Tibial nerve (tissue), 4 donors: ENCODE data around the gene IL16. TPM values are rescaled to one million over a fixed set of nuclear protein-coding genes. Genes with fewer than 3 reads are reported as not detected.

Source experiments
- DNase-seq, 2 donors: peaks; one replicate each; pipeline ENCODE4 v3.0.0-alpha.2; 2019; ENCODE audit warnings: low spot score in 2 of 2
- H3K27ac ChIP-seq, 4 donors: fragments of 200-600 bp; sonication (generic) in 3 of 4; one replicate each; pipeline ENCODE4 v1.5.1; 2017 to 2019; ENCODE audit warnings: mild to moderate bottlenecking in 1 of 4
- H3K27me3 ChIP-seq, 2 donors: fragments of 200-600 bp; sonication (generic) in 1 of 2; one replicate each; pipeline versions ENCODE4 v1.5.1 to v1.6.0; 2017 to 2019
- H3K36me3 ChIP-seq, 3 donors: fragments of 200-600 bp; sonication (generic); one replicate each; pipeline ENCODE4 v1.5.1; 2018 to 2019
- H3K4me1 ChIP-seq, 4 donors: fragments of 200-600 bp; sonication (generic) in 3 of 4; one replicate each; pipeline ENCODE4 v1.5.1; 2017 to 2019
- H3K4me3 ChIP-seq, 4 donors: fragments of 200-600 bp; sonication (generic) in 3 of 4; one replicate each; pipeline ENCODE4 v1.5.1; 2017 to 2019; ENCODE audit warnings: mild to moderate bottlenecking in 1 of 4, moderate library complexity in 1 of 4
- H3K9me3 ChIP-seq, 4 donors: fragments of 200-600 bp; sonication (generic) in 3 of 4; one replicate each; pipeline ENCODE4 v1.5.1; 2017 to 2019
- CTCF ChIP-seq, 5 experiments: fragments of 200-600 bp in 3 of 5; fragments of 450-650 bp in 2 of 5; sonication (generic) in 3 of 5; IDR thresholded peaks; one replicate each; pipeline ENCODE4 v1.5.1; 2016 to 2019; ENCODE audit warnings: antibody characterized with exemption in 5 of 5, mild to moderate bottlenecking in 3 of 5, moderate library complexity in 2 of 5
- EP300 ChIP-seq, 2 donors: sonication (generic); formaldehyde crosslinking; IDR thresholded peaks; one replicate each; pipeline ENCODE4 v1.6.1; 2017; ENCODE audit warnings: antibody characterized with exemption in 2 of 2, mild to moderate bottlenecking in 1 of 2
- POLR2A ChIP-seq, 2 donors: fragments of 450-650 bp; IDR thresholded peaks; one replicate each; pipeline ENCODE4 v1.6.1; 2017; ENCODE audit warnings: antibody characterized with exemption in 2 of 2, mild to moderate bottlenecking in 2 of 2, moderate library complexity in 2 of 2
- WGBS, 2 donors: methylation state at CpG; one replicate each; pipeline ENCODE4 v1.1.5; 2018; 5-methylcytosine and 5-hydroxymethylcytosine counted together
- total RNA-seq, 4 donors: library from RNA; depleted of rRNA; stranded (reverse); fragments of >200 nt; gene quantifications; one replicate each; pipeline ENCODE4 v1.1.0, GENCODE V29; 2016

The IL16 gene
- total RNA-seq, 4 donors from 2014 or later = 69.3 to 80.2 (median 75.1) TPM

GRCh38 chr15:81239190-81239589, 42.5 kb downstream of the IL16 start:
- DNase-seq = no peak
- Histone ChIP-seq H3K4me3 (no peak overlapping the region), H3K27ac (peak overlapping the region in 2 of 4 donors; percentile 65), H3K9me3 (peaks cover 0 to 31% (median 9%) of the 10 kb centered on the region in 4 donors), H3K4me1 (peaks cover 0 to 13% (median 0%) of the 10 kb centered on the region in 4 donors), H3K36me3 (no peaks in the 10 kb centered on the region), H3K27me3 (no peaks in the 10 kb centered on the region)
- TF ChIP-seq EP300 (IDR thresholded peaks at IDR 0.05) = peak in 1 of 2 donors; percentile 31
- no peak for TF ChIP-seq POLR2A (IDR thresholded peaks at IDR 0.05)
- TF ChIP-seq CTCF (IDR thresholded peaks at IDR 0.05) = no peak

- TF ChIP-seq EP300 (IDR thresholded peaks at IDR 0.05) = no peak
- TF ChIP-seq CTCF (IDR thresholded peaks at IDR 0.05) = no peak
- no peak for TF ChIP-seq POLR2A (IDR thresholded peaks at IDR 0.05)
- Histone ChIP-seq H3K27ac (no peak overlapping the region), H3K4me1 (peaks cover 0 to 6% (median 0%) of the 10 kb centered on the region in 4 donors), H3K9me3 (peaks cover 0 to 31% (median 9%) of the 10 kb centered on the region in 4 donors), H3K4me3 (no peak overlapping the region), H3K36me3 (no peaks in the 10 kb centered on the region), H3K27me3 (no peaks in the 10 kb centered on the region)
- no peak for DNase-seq
- 71 to 74% methylated on average over 1 of the region's 1 CpG for WGBS, 2 donors
Observed at GRCh38 chr15:81242778-81243177, 46.1 kb downstream of the IL16 start.

DNA sequence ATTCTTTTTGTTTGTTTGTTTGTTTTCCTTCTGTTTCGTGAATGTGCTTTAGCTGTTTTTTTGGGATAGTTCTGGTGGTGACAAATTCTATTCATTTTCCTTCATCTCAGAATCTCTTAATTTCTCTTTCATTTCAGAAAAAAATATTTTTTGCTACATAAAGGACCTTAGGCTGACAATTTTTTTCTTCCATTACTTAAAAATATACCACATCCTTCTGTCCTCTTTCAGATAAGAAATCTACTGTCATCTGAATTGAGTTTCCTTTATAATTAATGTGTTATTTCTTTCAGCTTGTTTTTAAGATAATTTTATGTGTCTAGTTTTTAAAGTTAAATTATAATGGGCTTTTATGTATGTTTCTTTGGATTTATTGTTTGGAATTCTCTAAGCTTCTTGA, 47.6 kb downstream of the IL16 start:
- no peak overlapping the region for H3K27ac ChIP-seq
- no peaks in the 10 kb centered on the region for H3K27me3 ChIP-seq
- no peak for TF ChIP-seq EP300 (IDR thresholded peaks at IDR 0.05)
- TF ChIP-seq POLR2A (IDR thresholded peaks at IDR 0.05) = no peak
- no peak for TF ChIP-seq CTCF (IDR thresholded peaks at IDR 0.05)
- no peak overlapping the region for H3K4me3 ChIP-seq
- H3K4me1 ChIP-seq = peaks cover 0 to under 1% (median 0%) of the 10 kb centered on the region in 4 donors
- no peaks in the 10 kb centered on the region for H3K36me3 ChIP-seq
- 65 to 76% methylated on average over 1 of the region's 1 CpG for WGBS, 2 donors
- DNase-seq = no peak
- H3K9me3 ChIP-seq = peaks cover 0 to 31% (median 9%) of the 10 kb centered on the region in 4 donors

DNA sequence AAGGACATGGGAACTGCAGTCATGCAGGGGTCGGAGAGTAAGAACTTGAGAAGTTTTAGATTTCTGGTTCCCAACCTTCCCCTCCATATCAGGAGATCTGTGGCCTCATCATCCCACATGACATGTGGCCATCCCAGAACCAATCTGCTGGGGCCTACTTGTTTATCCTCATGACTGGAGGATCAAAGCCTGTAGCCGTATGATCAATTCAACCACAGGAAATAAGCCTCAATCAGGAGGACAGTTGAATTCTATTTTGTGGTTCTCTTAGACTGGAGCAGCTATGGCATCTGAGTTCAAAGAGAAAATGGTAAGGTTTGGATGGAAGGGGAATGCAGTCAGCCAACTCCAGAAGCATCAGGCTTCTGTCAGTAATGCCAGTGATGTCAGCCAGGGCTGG, 57.2 kb downstream of the IL16 start:
- Histone ChIP-seq H3K4me1 (peaks cover 0 to 27% (median 3%) of the 10 kb centered on the region in 4 donors), H3K27ac (peak overlapping the region in 2 of 4 donors; percentile 24 to 67), H3K9me3 (peaks cover 0 to 8% (median 0%) of the 10 kb centered on the region in 4 donors), H3K36me3 (no peaks in the 10 kb centered on the region), H3K4me3 (no peak overlapping the region), H3K27me3 (no peaks in the 10 kb centered on the region)
- WGBS, 2 donors = 87 to 89% methylated on average over 2 of the region's 2 CpGs
- TF ChIP-seq CTCF (IDR thresholded peaks at IDR 0.05) = no peak
- no peak for TF ChIP-seq POLR2A (IDR thresholded peaks at IDR 0.05)
- no peak for TF ChIP-seq EP300 (IDR thresholded peaks at IDR 0.05)
- DNase-seq = no peak

DNA sequence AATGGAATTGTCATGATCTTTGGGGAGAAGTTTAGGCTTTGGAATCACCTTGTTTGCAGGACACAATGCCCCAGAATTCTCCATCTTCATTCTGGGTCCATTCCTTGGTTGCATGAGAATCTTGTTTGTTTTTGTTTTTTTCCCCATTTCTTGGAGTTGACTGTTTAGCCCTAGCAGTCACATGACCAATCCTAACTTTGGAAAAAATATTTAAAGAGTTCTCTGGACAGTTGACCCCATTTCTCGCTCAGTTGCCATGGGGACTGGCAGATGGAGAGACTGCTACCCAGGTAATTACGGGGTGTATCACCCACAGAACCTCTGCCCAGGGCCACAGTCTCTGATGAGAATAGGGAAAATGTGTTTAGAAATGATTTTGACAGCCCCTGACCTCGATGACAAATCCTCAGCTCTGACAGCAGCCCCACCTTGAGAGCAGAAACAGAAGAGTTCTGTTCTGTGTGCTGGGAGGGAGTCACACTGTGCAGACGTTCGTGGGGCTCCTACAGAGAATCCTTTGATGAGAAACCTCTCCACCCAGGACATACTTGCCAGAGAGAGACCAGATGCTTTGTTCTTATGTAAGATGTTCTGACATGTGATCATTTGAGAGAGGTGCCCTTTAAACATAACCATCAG, 57.7 kb downstream of the IL16 start:
- no peak overlapping the region for H3K4me3 ChIP-seq
- H3K36me3 ChIP-seq = no peaks in the 10 kb centered on the region
- no peaks in the 10 kb centered on the region for H3K27me3 ChIP-seq
- peaks cover 0 to 8% (median 0%) of the 10 kb centered on the region in 4 donors for H3K9me3 ChIP-seq
- no peak for DNase-seq
- no peak for TF ChIP-seq EP300 (IDR thresholded peaks at IDR 0.05)
- peaks cover 0 to 27% (median 3%) of the 10 kb centered on the region in 4 donors for H3K4me1 ChIP-seq
- WGBS, 2 donors = 45 to 49% methylated on average over 5 of the region's 5 CpGs
- H3K27ac ChIP-seq = peak overlapping the region in 2 of 4 donors; percentile 47 to 67
